DMS79 treated with DMSO at 0.1 percent for 48 hours (cell line): ENCODE results near the gene OTUD1.

Source experiments
- DNase-seq: peaks from one replicate; lab custom pipeline; 2025; lab: John Stamatoyannopoulos, UW

OTUD1 gene

GRCh38 chr10:23467548-23467947, 28.7 kb downstream of the OTUD1 start:
- DNase-seq = no peak

- DNase-seq = no peak
Measured at GRCh38 chr10:23469596-23470237, 30.8 kb downstream of the OTUD1 start.

GRCh38 chr10:23472181-23472580, 33.3 kb downstream of the OTUD1 start:
- DNase-seq = no peak

GRCh38 chr10:23474081-23474480, 35.2 kb downstream of the OTUD1 start:
- DNase-seq = no peak

GRCh38 chr10:23474626-23475025, 35.8 kb downstream of the OTUD1 start:
- DNase-seq = no peak

- DNase-seq = no peak
Measured at GRCh38 chr10:23478570-23478969, 39.7 kb downstream of the OTUD1 start.

- DNase-seq = no peak
Measured at GRCh38 chr10:23479798-23480473, 41.1 kb downstream of the OTUD1 start.

- no peak for DNase-seq
Measured at GRCh38 chr10:23481363-23481961, 42.6 kb downstream of the OTUD1 start.

GRCh38 chr10:23490115-23490514, 51.2 kb downstream of the OTUD1 start:
- no peak for DNase-seq
